ENCODE data around the gene DNAJC10. TPM values are rescaled to one million over a fixed set of nuclear protein-coding genes. Genes with fewer than 3 reads are reported as not detected.

The DNAJC10 gene
- total and polyA plus RNA-seq, 2 of the 4 experiments (the other 2 are of a cell fraction), result 34.6 to 53.2 TPM

- no peaks in the 10 kb centered on the region for H3K27me3 ChIP-seq (ENCODE audit: control insufficient read depth, insufficient read depth, low read length)
- H3K27ac ChIP-seq (ENCODE audit: insufficient read depth, low read length), result no peak overlapping the region
- CTCF ChIA-PET, result no interaction called here
- no peak overlapping the region for H2BK120ac ChIP-seq (ENCODE audit: low read depth, low read length)
- H4K20me1 ChIP-seq (ENCODE audit: insufficient read depth, low read length), result no peaks in the 10 kb centered on the region
- intact Hi-C loops (cut with micrococcal nuclease), result loop anchor here (5.0 kb wide), 1 partner anchor 49 kb away; the partner anchor contains the start of gene DNAJC10
- H3K4me2 ChIP-seq (ENCODE audit: low read depth, low read length), result no peak overlapping the region
- TF ChIP-seq MAFK (IDR thresholded peaks at IDR 0.05; ENCODE audit: low read depth, low read length) (no peak), RAD21 (IDR thresholded peaks at IDR 0.05; ENCODE audit: low read length) (no peak), CHD1 (IDR thresholded peaks at IDR 0.05; ENCODE audit: low read depth, low read length) (no peak), BHLHE40 (IDR thresholded peaks at IDR 0.05; ENCODE audit: low read depth, low read length) (no peak), MXI1 (IDR thresholded peaks at IDR 0.05; ENCODE audit: borderline replicate concordance, low read depth, low read length) (no peak), USF2 (IDR thresholded peaks at IDR 0.05; ENCODE audit: low read depth, low read length) (no peak), RFX5 (IDR thresholded peaks at IDR 0.05; ENCODE audit: low read depth, low read length) (no peak), SMC3 (IDR thresholded peaks at IDR 0.05; ENCODE audit: low read depth, low read length) (no peak), FOS (IDR thresholded peaks at IDR 0.05; ENCODE audit: low read depth, low read length) (no peak), POLR2A (IDR thresholded peaks at IDR 0.05; ENCODE audit: low read depth, low read length) (no peak), CEBPB (IDR thresholded peaks at IDR 0.05; ENCODE audit: low read depth, low read length) (no peak), MAZ (IDR thresholded peaks at IDR 0.05; ENCODE audit: borderline replicate concordance, low read depth, low read length) (no peak), RCOR1 (IDR thresholded peaks at IDR 0.05; ENCODE audit: insufficient replicate concordance, low read length) (no peak), NFE2L2 (IDR thresholded peaks at IDR 0.05; ENCODE audit: low read depth, low read length) (no peak), CTCF (conservative IDR thresholded peaks at IDR 0.05; ENCODE audit: low read depth, low read length) (no peak)
- TF ChIP-seq, protein P1, sequence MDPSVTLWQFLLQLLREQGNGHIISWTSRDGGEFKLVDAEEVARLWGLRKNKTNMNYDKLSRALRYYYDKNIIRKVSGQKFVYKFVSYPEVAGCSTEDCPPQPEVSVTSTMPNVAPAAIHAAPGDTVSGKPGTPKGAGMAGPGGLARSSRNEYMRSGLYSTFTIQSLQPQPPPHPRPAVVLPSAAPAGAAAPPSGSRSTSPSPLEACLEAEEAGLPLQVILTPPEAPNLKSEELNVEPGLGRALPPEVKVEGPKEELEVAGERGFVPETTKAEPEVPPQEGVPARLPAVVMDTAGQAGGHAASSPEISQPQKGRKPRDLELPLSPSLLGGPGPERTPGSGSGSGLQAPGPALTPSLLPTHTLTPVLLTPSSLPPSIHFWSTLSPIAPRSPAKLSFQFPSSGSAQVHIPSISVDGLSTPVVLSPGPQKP (IDR thresholded peaks at IDR 0.05; ENCODE audit: borderline replicate concordance, low read depth, low read length), result no peak
- POLR2A ChIA-PET (ENCODE audit: unreplicated experiment), result no interaction called here
- in situ Hi-C loops (cut with MboI; ENCODE audit: low sequenced_read_pairs), result loop anchor here (25.0 kb wide), 2 partner anchors 756 to 906 kb away; no protein-coding TSS in a partner anchor
- H3K56ac ChIP-seq (ENCODE audit: extremely low read depth, insufficient read depth, low read length), result no peak overlapping the region
- no peak overlapping the region for H3K23ac ChIP-seq (ENCODE audit: low read depth, low read length)
- ATAC-seq (ENCODE audit: low read depth), result no peak
- no TSS peak for BruUV-seq (replicated peaks)
- H3K9ac ChIP-seq (ENCODE audit: low read depth, low read length), result no peak overlapping the region
- H3K79me1 ChIP-seq (ENCODE audit: low read depth in 1 of 2, low read length in 2 of 2), result no peaks in the 10 kb centered on the region
- H4K91ac ChIP-seq (ENCODE audit: insufficient read depth, low read depth, low read length), result no peak overlapping the region
- H3K14ac ChIP-seq (replicated peaks; ENCODE audit: low read depth, low read length), result no peak overlapping the region
- no peak overlapping the region for H2BK20ac ChIP-seq (ENCODE audit: low read depth, low read length)
- no peak overlapping the region for H2BK5ac ChIP-seq (ENCODE audit: low read depth, low read length, poor library complexity, severe bottlenecking)
- H2BK15ac ChIP-seq (ENCODE audit: low read depth, low read length), result no peak overlapping the region
- H3K9me1 ChIP-seq (ENCODE audit: insufficient read depth, low read length), result peaks cover 4% of the 10 kb centered on the region; the same call in 1 of the 2 replicates
- H4K8ac ChIP-seq (ENCODE audit: low read depth in 2 of 2, low read length in 2 of 2), result no peak overlapping the region
- no peaks in the 10 kb centered on the region for H3K36me3 ChIP-seq (ENCODE audit: control insufficient read depth, insufficient read depth, low read length)
- H2AK5ac ChIP-seq (ENCODE audit: low read depth, low read length), result no peak overlapping the region
- H3K4ac ChIP-seq (ENCODE audit: low read depth, low read length), result no peak overlapping the region
- H3K4me1 ChIP-seq (ENCODE audit: control insufficient read depth, insufficient read depth, low read length), result peaks cover 2% of the 10 kb centered on the region; the same call in 1 of the 2 replicates
- peak; percentile 11 for DNase-seq
- dilution Hi-C loops (cut with HindIII; ENCODE audit: low sequenced_read_pairs, unreplicated experiment), result loop anchor here (25.0 kb wide), 1 partner anchor 481 kb away; no protein-coding TSS in a partner anchor
- H2AK9ac ChIP-seq (replicated peaks; ENCODE audit: low read depth, low read length, poor library complexity), result no peak overlapping the region
- no peaks in the 10 kb centered on the region for H3K9me3 ChIP-seq (ENCODE audit: control insufficient read depth, insufficient read depth, low read length)
- no peak overlapping the region for H4K5ac ChIP-seq (ENCODE audit: low read depth, low read length)
- 53% methylated on average over 3 of the region's 6 CpGs; no CpG with 5 or more reads in 1 of the 2 experiments for WGBS, 2 experiments (ENCODE audit: extremely low coverage in 2 of 2, insufficient read length in 1 of 2)
- H3K18ac ChIP-seq (ENCODE audit: low read depth, low read length), result no peak overlapping the region
- H3K4me3 ChIP-seq (ENCODE audit: insufficient read depth, low read depth, low read length), result no peak overlapping the region
- peak overlapping the region; percentile 61 for H2AFZ ChIP-seq (replicated peaks; ENCODE audit: low read length, poor library complexity)
These were observed 47.4 kb upstream of the DNAJC10 start for GRCh38 chr2:182668671-182669070.
